Heart left ventricle (tissue), 13 donors: ENCODE results near the gene VTI1A.

ENCODE experiments used
- CTCF ChIP-seq, 12 donors: fragments of 200-600 bp; sonication (generic) in 4 of 12; IDR thresholded peaks; one replicate each; pipeline versions ENCODE4 v1.5.0 to v1.8.0; 2018 to 2022; ENCODE audit warnings: antibody characterized with exemption in 12 of 12, mild to moderate bottlenecking in 5 of 12
- POLR2A ChIP-seq, 2 donors: fragments of 450-650 bp; IDR thresholded peaks; one replicate each; pipeline ENCODE4 v1.6.1; 2017; ENCODE audit warnings: antibody characterized with exemption in 2 of 2, mild to moderate bottlenecking in 2 of 2, moderate library complexity in 2 of 2
- donor health status: ischemic (EF 13 %, LVEDD 7.1; RV severe dilation, severe dysfunction).
- donor health status: DM: no; HTN: yes; CAD: no.
- donor health status: DM: no; HTN: no; CAD: no.
- donor health status: ischemic (EF 25% LVEDD 6.9; RV normal size, moderate dysfunction).
- donor health status: ischemic (EF 25% LVEDD 5.7; RV mildly dilated, moderate dysfunction).
- donor health status: ischemic (EF 35%, LVEDD 5.7; RV mildly dilated, moderate dysfunction).
- donor health status: nonischemic (EF 11% LVEDD 7.7; RV severe dilation, severe dysfunction).
- donor health status: DM: yes; HTN: yes; CAD: no.
- donor health status: PGD.
- donor health status: ischemic (EF 29% LVEDD 5.4; RV normal size, mild dysfunction).
- donor health status: nonischemic (EF 23%, LVEDD 6.1; RV moderate dilation, normal function).

- no peak for TF ChIP-seq CTCF (IDR thresholded peaks at IDR 0.05)
- no peak for TF ChIP-seq POLR2A (IDR thresholded peaks at IDR 0.05)
Measured at GRCh38 chr10:112761256-112761655, 314.2 kb downstream of the VTI1A start.
